A673 (cell line): Measurements from ENCODE around the gene TESK2.

Experiments used
- EZH2 ChIP-seq: fragments of 200-600 bp; sonication (generic); IDR thresholded peaks from 2 replicates; pipeline ENCODE4 v1.6.1; 2017; ENCODE audit warnings: borderline replicate concordance, low read depth, mild to moderate bottlenecking, mixed read lengths, antibody characterized with exemption, low read length; ENCODE audit not compliant: poor library complexity, severe bottlenecking
- TF ChIP-seq, protein P1 (sequence below): fragments of 300-800, 200-600 bp; sonication (generic); conservative IDR thresholded peaks from 2 replicates; pipeline ENCODE4 v1.5.1; 2017; ENCODE audit warnings: low read depth, mild to moderate bottlenecking, antibody characterized with exemption, low read length, moderate library complexity, mixed read lengths

DNA sequence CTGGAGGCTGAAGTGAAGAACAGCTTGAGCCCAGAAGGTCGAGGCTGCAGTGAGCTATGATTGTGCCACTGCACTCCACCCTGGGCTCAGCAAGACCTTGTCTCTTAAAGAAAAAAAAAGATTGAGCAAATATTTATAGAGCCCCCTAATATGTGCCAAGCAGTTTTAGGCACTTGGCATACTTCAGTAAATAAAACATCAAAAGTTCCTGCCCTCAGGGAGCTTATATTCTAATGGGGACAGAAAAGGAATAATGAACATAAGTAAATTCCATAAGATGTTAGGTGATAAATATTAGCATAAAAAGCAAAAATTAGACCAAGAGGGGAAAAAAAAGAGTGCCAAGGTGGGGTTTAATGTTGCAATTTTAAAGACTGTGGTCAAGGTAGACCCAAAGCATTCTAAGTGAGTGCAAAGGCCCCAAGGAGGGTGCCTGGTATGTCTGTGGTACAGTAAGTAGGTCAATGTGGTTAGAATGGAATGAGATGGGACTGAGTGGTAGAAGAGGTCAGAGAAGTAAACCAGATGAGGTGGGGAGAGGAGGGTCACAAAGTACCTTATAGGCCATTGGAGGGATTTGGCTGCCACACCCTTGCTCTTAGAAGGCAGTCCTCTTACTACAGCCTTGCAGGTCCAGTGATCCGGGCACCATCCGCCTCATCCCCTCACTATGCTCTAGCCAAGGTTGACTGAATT is 153.2 kb downstream of the TESK2 start:
- TF ChIP-seq, protein P1, sequence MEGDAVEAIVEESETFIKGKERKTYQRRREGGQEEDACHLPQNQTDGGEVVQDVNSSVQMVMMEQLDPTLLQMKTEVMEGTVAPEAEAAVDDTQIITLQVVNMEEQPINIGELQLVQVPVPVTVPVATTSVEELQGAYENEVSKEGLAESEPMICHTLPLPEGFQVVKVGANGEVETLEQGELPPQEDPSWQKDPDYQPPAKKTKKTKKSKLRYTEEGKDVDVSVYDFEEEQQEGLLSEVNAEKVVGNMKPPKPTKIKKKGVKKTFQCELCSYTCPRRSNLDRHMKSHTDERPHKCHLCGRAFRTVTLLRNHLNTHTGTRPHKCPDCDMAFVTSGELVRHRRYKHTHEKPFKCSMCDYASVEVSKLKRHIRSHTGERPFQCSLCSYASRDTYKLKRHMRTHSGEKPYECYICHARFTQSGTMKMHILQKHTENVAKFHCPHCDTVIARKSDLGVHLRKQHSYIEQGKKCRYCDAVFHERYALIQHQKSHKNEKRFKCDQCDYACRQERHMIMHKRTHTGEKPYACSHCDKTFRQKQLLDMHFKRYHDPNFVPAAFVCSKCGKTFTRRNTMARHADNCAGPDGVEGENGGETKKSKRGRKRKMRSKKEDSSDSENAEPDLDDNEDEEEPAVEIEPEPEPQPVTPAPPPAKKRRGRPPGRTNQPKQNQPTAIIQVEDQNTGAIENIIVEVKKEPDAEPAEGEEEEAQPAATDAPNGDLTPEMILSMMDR: no peak
- TF ChIP-seq EZH2: no peak
